Omental fat pad (tissue), 4 donors: Measurements from ENCODE around the gene UQCRC1. TPM values are rescaled to one million over a fixed set of nuclear protein-coding genes. Genes with fewer than 3 reads are reported as not detected.

Experiments used
- ATAC-seq: fragments of 150-250 bp; one replicate; pipeline ENCODE4 v1.9.1; 2016; ENCODE audit warnings: mild to moderate bottlenecking, moderate library complexity; ENCODE audit not compliant: low FRiP score
- DNase-seq: peaks from one replicate; pipeline ENCODE4 v3.0.0-alpha.2; 2019; ENCODE audit warnings: low spot score
- CTCF ChIP-seq, 3 donors: fragments of 450-650 bp; IDR thresholded peaks; one replicate each; pipeline ENCODE4 v1.5.1; 2016 to 2017; ENCODE audit warnings: antibody characterized with exemption in 3 of 3, mild to moderate bottlenecking in 3 of 3, moderate library complexity in 2 of 3
- total RNA-seq, 4 donors: library from RNA; depleted of rRNA; stranded (reverse); fragments of >200 nt; gene quantifications; one replicate each; pipeline ENCODE4 v1.1.0, GENCODE V29; 2016

UQCRC1 gene
- total RNA-seq, 4 donors from 2014 or later, result 207 to 282 (median 254) TPM

GRCh38 chr3:48563382-48563918 is 46.0 kb downstream of the UQCRC1 start, which contains the start of gene UCN2:
TSS of gene UCN2 (minus strand) at chr3:48563781. CDS start at chr3:48563124, 657 bp downstream.
- ATAC-seq, result no peak
- no peak for DNase-seq
- no peak for TF ChIP-seq CTCF (IDR thresholded peaks at IDR 0.05)

GRCh38 chr3:48562367-48563095 is 46.9 kb downstream of the UQCRC1 start:
- ATAC-seq, result no peak
- TF ChIP-seq CTCF (IDR thresholded peaks at IDR 0.05), result no peak

GRCh38 chr3:48561045-48561736 is 48.3 kb downstream of the UQCRC1 start:
- ATAC-seq (no peak), DNase-seq (peak; percentile 38)
- no peak for TF ChIP-seq CTCF (IDR thresholded peaks at IDR 0.05)

More at GRCh38 chr3:48562367-48563095, 46.9 kb downstream of the UQCRC1 start:
- DNase-seq, result no peak

GRCh38 chr3:48560648-48561018 is 48.8 kb downstream of the UQCRC1 start:
- no peak for ATAC-seq
- TF ChIP-seq CTCF (IDR thresholded peaks at IDR 0.05), result no peak
- no peak for DNase-seq

- ATAC-seq (no peak), DNase-seq (no peak)
- no peak for TF ChIP-seq CTCF (IDR thresholded peaks at IDR 0.05)
Measured at GRCh38 chr3:48558493-48559134, 50.8 kb downstream of the UQCRC1 start.

GRCh38 chr3:48556796-48557626 is 52.4 kb downstream of the UQCRC1 start, which contains the start of gene PFKFB4:
TSS of gene PFKFB4 (minus strand) at chr3:48556803. CDS start at chr3:48556777, 26 bp downstream.
- peak; percentile 89 for DNase-seq
- ATAC-seq, result peak; percentile 96
- no peak for TF ChIP-seq CTCF (IDR thresholded peaks at IDR 0.05)
